ENCODE data around the gene STAC3. TPM values are rescaled to one million over a fixed set of nuclear protein-coding genes. Genes with fewer than 3 reads are reported as not detected.
A peak's percentile ranks its signal among the peaks of the same experiment; 100 is the strongest.

Gene STAC3
- total and polyA plus RNA-seq, 2 of the 13 experiments (the other 11 are each of a cell fraction or from before 2014, with no cell fraction given), result 0.18 to 0.22 TPM

DNA sequence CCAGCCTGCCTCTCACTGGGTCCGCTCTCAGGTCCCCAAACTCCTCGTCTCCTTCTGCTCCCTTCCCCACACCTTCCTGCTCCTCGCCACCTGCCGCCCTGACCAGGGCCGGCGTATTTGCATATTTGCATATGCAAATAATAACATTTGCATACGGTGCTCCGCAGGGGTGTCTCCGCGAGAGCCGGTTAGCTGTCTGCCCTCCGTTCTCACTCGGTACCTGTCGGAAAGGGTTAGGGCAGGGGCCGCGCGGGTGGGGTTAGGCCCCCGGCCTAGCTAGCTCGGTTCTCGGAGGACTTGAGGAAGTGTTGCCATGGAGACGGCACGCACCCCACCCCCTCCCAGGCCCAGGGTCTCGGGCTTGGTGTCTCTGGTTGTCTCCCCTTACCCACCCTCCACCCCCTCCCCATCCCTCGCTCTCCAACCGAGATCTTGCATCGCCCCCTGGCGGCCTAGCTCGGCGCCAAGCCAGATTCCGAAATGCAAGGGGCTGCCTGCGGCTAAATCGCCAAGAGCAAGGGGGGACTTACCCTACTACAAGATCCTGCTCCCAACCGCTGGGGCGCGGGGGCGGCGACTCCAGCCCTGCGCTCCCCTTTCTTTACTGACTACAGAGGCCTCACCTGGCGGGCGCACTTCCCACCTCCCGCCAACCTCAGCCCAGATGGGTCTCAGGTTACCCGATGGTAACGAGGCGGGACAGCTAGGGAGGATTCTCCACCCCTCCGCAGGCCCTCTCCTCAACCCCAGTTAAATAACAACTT, 8.1 kb downstream of the STAC3 start:
- Histone ChIP-seq H4K20me1 (ENCODE audit: insufficient read depth, low read length) (no peaks in the 10 kb centered on the region), H3K4me2 (ENCODE audit: low read depth, low read length) (peak overlapping the region; percentile 98), H3K27ac (ENCODE audit: extremely low read length, insufficient read depth, low read length) (no peak overlapping the region), H3K9me3 (ENCODE audit: low read length) (no peaks in the 10 kb centered on the region), H2AFZ (ENCODE audit: low read length) (no peak overlapping the region), H3K4me1 (ENCODE audit: insufficient read depth, low read length) (peaks cover 61% of the 10 kb centered on the region), H3K9ac (ENCODE audit: insufficient read depth, low read depth, low read length) (peak overlapping the region; percentile 21; the same call in 1 of the 2 replicates), H3K79me2 (ENCODE audit: insufficient read depth, low read length) (no peaks in the 10 kb centered on the region), H3K4me3 (replicated peaks in 1 of 3; ENCODE audit: insufficient read depth in 1 of 3, low read depth in 2 of 3, low read length in 3 of 3) (peak overlapping the region; percentile 51 to 72 (median 58)), H3K27me3 (ENCODE audit: control insufficient read depth in 1 of 2, insufficient read depth in 2 of 2, low read length in 2 of 2) (peaks cover 19 to 55% of the 10 kb centered on the region in 2 experiments), H3K36me3 (replicated peaks in 1 of 2; ENCODE audit: control insufficient read depth in 1 of 2, insufficient read depth in 2 of 2, low read length in 2 of 2) (no peaks in the 10 kb centered on the region)
- ATAC-seq (peak; percentile 9), DNase-seq (ENCODE audit: low spot score) (peak; percentile 38), FAIRE-seq (no peak)
- in situ Hi-C loops (cut with HindIII; ENCODE audit: extremely low pct_ligation_motif_present, low pct_unique_long_range_greater_than_20kb), result no loop called here
- 9% methylated on average over 41 of the region's 45 CpGs for WGBS (ENCODE audit: low lambda C conversion rate)
- intact Hi-C loops (cut with micrococcal nuclease; ENCODE audit: unreplicated experiment), result loop anchor here (1.0 kb wide), 1 partner anchor 29 kb away; no protein-coding TSS in a partner anchor
- POLR2A ChIA-PET, result interaction anchor here (0.8 to 8.9 kb wide), 8 partner anchors 13 to 212 kb away, joined by 3 to 116 read pairs (median 4); partner anchors contain the start of genes INHBE and SHMT2
- CTCF ChIA-PET (ENCODE audit: low intra/inter-chr PET ratio, low total read pairs), result interaction anchor here (0.6 to 11.7 kb wide), 3 partner anchors 18 to 378 kb away, joined by 3 to 308 read pairs (median 6); partner anchors contain the start of gene NXPH4
- no TSS peak for BruUV-seq (replicated peaks)
- TF ChIP-seq, protein P1, sequence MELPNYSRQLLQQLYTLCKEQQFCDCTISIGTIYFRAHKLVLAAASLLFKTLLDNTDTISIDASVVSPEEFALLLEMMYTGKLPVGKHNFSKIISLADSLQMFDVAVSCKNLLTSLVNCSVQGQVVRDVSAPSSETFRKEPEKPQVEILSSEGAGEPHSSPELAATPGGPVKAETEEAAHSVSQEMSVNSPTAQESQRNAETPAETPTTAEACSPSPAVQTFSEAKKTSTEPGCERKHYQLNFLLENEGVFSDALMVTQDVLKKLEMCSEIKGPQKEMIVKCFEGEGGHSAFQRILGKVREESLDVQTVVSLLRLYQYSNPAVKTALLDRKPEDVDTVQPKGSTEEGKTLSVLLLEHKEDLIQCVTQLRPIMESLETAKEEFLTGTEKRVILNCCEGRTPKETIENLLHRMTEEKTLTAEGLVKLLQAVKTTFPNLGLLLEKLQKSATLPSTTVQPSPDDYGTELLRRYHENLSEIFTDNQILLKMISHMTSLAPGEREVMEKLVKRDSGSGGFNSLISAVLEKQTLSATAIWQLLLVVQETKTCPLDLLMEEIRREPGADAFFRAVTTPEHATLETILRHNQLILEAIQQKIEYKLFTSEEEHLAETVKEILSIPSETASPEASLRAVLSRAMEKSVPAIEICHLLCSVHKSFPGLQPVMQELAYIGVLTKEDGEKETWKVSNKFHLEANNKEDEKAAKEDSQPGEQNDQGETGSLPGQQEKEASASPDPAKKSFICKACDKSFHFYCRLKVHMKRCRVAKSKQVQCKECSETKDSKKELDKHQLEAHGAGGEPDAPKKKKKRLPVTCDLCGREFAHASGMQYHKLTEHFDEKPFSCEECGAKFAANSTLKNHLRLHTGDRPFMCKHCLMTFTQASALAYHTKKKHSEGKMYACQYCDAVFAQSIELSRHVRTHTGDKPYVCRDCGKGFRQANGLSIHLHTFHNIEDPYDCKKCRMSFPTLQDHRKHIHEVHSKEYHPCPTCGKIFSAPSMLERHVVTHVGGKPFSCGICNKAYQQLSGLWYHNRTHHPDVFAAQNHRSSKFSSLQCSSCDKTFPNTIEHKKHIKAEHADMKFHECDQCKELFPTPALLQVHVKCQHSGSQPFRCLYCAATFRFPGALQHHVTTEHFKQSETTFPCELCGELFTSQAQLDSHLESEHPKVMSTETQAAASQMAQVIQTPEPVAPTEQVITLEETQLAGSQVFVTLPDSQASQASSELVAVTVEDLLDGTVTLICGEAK (IDR thresholded peaks at IDR 0.05), result no peak
- TF ChIP-seq, protein P1 (CRISPR knock-in tag; IDR thresholded peaks at IDR 0.05), result no peak
- TF ChIP-seq HMGA1 (CRISPR knock-in tag; conservative IDR thresholded peaks at IDR 0.05) (no peak), ZNF251 (CRISPR knock-in tag; IDR thresholded peaks at IDR 0.05) (no peak), RNF2 (conservative IDR thresholded peaks at IDR 0.05; ENCODE audit: low read depth) (no peak), RXRA (CRISPR knock-in tag; IDR thresholded peaks at IDR 0.05) (no peak), ZNF337 (CRISPR knock-in tag; IDR thresholded peaks at IDR 0.05; ENCODE audit: borderline replicate concordance, low read depth) (no peak), HHEX (CRISPR knock-in tag; IDR thresholded peaks at IDR 0.05) (no peak), ATRX (CRISPR knock-in tag; IDR thresholded peaks at IDR 0.05; ENCODE audit: borderline replicate concordance) (no peak), KLF6 (CRISPR knock-in tag; IDR thresholded peaks at IDR 0.05) (no peak)
- TF ChIP-seq, protein P2, sequence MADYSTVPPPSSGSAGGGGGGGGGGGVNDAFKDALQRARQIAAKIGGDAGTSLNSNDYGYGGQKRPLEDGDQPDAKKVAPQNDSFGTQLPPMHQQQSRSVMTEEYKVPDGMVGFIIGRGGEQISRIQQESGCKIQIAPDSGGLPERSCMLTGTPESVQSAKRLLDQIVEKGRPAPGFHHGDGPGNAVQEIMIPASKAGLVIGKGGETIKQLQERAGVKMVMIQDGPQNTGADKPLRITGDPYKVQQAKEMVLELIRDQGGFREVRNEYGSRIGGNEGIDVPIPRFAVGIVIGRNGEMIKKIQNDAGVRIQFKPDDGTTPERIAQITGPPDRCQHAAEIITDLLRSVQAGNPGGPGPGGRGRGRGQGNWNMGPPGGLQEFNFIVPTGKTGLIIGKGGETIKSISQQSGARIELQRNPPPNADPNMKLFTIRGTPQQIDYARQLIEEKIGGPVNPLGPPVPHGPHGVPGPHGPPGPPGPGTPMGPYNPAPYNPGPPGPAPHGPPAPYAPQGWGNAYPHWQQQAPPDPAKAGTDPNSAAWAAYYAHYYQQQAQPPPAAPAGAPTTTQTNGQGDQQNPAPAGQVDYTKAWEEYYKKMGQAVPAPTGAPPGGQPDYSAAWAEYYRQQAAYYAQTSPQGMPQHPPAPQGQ (CRISPR knock-in tag; IDR thresholded peaks at IDR 0.05; ENCODE audit: borderline replicate concordance), result no peak
